Suprapubic skin (tissue), 4 donors: ENCODE data around the gene SORCS2.

Experiments
- CTCF ChIP-seq, 2 donors: fragments of 200-600 bp in 1 of 2; fragments of 450-650 bp in 1 of 2; sonication (generic) in 1 of 2; IDR thresholded peaks; one replicate each; pipeline ENCODE4 v1.5.1; 2016 to 2019; ENCODE audit warnings: antibody characterized with exemption in 2 of 2, mild to moderate bottlenecking in 1 of 2, moderate library complexity in 1 of 2
- POLR2A ChIP-seq, 2 donors: fragments of 450-650 bp; IDR thresholded peaks; one replicate each; pipeline ENCODE4 v1.6.1; 2017; ENCODE audit warnings: antibody characterized with exemption in 2 of 2, mild to moderate bottlenecking in 2 of 2, moderate library complexity in 2 of 2
- POLR2AphosphoS5 ChIP-seq, 3 donors: sonication (generic); formaldehyde crosslinking; IDR thresholded peaks; one replicate each; pipeline ENCODE4 v1.6.1; 2017; ENCODE audit warnings: antibody characterized with exemption in 3 of 3

- TF ChIP-seq CTCF (IDR thresholded peaks at IDR 0.05) (no peak), POLR2A (IDR thresholded peaks at IDR 0.05) (no peak), POLR2AphosphoS5 (IDR thresholded peaks at IDR 0.05) (no peak)
Observed at GRCh38 chr4:7199771-7200441, 7.6 kb downstream of the SORCS2 start.
